ACHN (cell line): ENCODE measurements around the gene CNRIP1.

Source experiments
- DNase-seq: peaks from one replicate; pipeline ENCODE4 v3.0.0-alpha.2; 2015
- in situ Hi-C: cut with HindIII; loops from 2 replicates; pipeline ENCODE4 v1.10.0; 2017; ENCODE audit warnings: low sequenced_read_pairs, low pct_ligation_motif_present, low pct_unique_long_range_greater_than_20kb

CNRIP1 gene

DNA sequence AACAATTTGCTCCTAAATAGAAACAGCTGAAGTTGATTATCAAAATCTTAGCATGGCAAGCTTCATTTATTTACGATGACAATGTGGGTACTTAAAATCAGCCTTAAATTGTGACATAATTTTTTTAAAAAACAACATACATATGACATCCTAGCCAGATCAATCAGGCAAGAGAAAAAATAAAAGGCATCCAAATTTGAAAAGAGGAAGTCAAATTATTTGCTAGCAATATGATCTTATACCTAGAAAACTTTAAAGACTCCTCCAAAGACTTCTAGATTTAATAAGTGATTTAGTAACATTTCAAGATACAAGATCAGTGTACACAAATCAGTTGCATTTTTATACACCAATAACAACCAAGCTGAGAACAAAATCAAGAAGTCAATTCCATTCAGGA, 53.1 kb downstream of the CNRIP1 start:
- DNase-seq: no peak
- in situ Hi-C loops: no loop called here

DNA sequence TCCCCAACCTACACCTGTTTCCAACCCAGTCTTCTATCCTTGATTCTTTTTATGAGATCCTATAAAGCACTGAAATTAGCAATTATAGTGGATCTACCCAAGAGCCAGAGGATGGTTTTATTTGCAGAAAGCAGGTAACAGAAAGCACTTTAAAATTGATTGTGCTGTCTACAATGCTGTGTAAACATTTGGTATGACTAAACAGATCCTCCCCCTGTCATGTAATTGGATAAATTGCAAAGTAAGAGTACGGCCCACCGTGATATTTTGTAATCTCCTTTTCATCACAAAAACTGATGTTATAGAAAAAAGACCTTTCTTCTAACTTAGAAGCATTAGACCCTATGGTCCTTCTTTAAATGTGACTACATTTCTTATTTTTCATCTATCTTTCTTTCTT, 56.1 kb downstream of the CNRIP1 start:
- in situ Hi-C loops: no loop called here
- DNase-seq: no peak

DNA sequence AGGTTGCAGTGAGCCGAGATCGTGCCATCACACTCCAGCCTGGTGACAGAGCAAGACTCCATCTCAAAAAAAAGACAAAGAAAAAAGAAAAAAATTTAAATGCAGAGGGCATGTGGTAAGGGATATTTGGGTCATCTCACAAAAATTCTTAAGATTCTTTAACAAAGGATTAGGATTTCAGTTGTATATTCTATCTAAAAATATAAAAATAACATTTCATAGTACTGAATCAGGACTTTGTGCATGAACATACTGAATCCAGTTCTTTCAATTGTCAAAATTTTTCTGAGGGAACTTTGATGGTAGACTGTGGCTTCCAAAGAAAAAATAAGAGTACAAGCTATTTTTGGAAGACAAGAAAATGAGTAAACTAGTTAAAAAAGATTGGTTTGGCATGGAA, 60.9 kb downstream of the CNRIP1 start:
- in situ Hi-C loops: no loop called here
- no peak for DNase-seq

DNA sequence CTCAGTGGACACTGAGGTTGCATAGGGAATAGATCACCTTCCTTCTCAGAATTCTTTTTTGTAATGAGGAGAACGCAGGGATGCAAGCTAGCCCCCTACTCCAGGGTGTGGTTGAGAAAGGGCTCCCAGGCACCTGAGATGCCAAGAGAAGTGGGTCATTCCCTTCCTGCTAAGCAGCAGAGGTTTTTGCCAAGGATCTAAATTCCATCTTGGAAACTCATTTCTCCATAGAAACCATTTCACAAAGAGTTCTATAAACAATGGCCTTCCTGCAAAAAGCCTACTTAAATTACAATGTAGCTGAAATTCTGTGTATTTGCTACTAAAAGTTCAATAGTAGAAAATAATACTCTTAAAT, 63.7 kb downstream of the CNRIP1 start:
- in situ Hi-C loops: no loop called here
- peak; percentile 29 for DNase-seq

DNA sequence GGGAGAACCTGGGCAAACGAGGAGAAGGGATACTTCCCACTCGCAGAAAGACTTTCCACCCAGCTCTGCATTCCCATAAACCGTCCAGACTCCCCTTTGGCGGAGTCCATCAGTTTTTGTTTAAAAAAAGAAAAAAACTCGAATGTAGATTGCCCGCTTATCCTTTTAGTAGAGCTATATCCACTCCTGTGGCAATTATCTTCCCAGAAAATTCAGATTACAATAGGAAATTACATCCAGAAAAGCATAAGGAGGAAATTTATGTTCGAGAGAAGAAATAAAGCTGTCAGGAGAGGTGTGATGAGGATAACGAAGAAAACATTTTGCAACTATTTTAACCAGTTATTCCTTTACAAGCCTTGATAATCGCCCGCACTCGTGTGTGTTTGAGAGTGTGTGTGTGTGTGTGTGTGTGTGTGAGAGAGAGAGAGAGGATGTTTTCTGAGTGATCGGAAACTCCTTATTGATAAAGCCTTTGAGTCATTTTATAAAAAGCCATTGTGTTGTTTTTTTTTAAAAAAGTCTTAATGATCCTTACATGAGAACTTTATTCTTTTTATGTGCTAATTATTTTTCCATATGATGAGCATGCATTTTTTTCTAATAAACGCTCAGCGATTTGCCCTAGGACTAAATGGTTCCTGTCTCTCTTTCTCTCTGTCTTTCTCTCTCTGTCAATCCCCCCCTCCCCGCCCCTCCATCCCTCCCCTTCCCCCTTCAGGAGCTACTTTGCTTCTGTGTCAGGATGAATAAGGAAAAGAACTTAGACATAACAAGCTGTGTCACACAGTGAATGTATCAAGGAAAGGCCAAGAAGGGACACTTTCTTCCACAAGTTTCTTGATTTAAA, 66.3 kb downstream of the CNRIP1 start:
- DNase-seq: peak; percentile 46
- in situ Hi-C loops: no loop called here

DNA sequence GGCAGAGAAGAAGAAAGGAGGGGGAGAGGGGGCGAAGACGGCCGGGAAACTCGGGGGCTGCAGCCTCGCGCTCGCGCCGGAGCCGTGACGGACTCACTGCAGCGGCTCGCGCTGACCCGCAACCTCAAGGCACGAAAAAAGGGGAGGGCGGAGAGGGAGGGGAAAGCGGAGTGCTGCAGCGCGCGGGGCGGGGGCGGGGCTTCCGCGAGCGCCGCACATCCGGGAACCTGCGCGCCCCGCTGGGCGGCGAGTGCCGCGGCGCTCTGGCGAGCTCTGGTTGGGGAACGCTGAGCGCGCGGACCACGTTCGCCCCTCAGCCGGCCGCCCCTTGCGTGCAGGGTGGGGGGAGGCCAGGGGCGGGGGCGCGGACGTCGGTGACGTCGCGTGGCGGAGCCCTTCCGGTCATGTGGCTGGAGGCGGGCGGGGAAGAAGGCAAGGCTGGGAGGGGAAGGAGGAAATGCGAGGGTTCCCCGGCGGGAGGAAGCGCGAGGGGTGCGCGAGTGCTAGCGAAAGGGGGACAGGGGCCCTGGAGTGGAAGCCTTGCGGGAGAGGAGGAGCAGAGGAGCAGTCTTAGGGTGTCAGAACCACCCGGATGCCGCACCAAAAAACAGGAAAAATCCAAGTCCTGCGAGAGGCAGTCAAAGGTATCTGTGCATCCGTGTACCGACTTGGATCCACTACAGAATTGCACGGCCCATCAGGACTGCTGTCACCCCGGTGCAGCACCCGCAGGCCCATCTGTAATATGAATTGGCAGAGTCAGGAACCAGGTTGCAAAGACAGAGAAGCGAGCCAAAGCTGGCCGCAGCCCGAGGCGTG, 67.1 kb downstream of the CNRIP1 start, which contains the start of gene PPP3R1:
TSS of gene PPP3R1 (minus strand) at position 133 of the 819 bp plus-strand sequence. CDS start 405 bp downstream, outside the sequence.
- in situ Hi-C loops: no loop called here

DNA sequence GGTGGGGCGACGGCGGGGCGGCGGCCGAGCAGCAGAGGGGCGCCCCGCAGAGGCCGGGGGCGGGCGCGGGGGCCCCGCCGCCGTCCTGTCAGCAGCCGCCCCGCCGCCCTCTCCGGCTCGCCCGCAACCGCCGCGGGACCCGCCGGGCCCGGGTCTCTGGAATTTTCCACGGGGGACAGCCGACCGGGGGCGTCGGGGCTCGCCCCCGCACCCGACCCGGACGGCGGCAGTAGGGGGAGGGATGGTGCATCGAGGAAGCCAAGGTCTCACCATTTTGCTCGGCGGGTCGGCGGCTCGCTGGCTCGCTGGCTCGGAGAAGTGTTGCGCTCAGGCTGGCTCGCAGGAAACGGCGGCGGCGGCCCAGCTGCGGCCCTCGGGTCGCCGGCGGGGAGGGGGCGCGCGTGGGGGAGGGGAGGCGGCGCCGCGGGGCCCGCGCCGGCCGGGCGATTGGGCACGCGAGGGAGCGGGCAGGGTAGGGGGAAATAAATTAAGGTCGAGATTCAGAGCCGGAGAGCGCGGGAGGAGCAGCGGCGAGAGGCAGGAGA, 67.8 kb downstream of the CNRIP1 start:
- in situ Hi-C loops: no loop called here
- peak; percentile 29 for DNase-seq

More for the DNA sequence above, 67.1 kb downstream of the CNRIP1 start, which contains the start of gene PPP3R1:
- DNase-seq: peak; percentile 97

DNA sequence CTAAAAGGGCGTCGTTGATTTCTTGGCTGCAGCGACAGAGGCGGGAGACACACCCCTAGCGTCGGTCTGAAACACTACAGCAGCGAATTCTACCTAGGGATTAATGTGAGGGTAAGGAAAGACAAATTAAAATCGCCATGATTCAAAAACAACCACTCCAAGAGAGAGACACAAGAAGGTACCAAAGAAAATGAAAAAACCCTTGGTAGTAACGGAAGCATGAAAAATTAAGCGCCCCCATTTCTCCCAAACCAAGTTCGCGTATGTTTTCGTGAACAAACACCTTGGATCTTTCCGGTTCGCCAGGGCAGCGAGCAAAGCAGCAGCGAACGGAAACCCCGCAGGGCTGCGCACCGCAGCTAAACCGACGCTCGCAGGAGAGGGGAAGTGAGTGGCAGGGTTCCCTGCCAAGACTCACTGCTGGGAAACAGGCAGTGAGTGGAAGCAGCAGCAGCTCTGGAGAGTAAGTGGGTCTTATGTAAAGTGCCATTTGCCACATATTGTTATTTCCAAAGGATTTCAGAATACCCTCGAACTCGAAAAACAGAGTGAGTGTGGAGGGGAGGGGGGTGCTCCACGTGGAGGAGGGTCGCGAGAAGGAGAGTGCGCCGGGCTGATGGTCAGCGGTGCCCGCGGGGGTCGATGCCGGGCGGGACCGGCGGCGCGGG, 68.4 kb downstream of the CNRIP1 start:
- peak; percentile 88 for DNase-seq
- in situ Hi-C loops: no loop called here

DNA sequence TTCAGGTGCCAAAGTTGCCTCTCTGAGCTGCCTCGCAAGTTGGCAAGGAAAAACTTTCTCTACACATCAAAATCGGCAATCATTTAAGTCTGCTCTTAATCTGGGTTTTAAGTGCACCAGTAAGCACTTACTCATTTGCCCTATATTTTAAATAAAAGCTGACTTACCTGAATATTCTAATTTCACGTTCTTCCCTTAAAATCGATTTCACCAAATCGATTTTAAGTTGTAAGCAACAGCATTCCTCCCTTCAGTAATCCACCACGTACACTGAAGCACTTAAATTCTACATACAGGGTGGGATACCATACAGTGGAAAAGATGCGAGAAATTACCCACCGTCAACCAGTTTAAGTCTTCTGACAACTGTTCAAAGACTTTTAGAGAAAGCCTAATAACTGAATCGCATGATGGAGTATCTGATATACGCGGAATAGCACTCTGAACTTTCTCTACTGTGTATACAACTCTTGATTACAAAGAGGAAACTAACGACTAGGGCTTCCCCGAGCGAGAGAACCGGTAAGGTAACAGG, 69.0 kb downstream of the CNRIP1 start:
- no peak for DNase-seq
- in situ Hi-C loops: no loop called here

DNA sequence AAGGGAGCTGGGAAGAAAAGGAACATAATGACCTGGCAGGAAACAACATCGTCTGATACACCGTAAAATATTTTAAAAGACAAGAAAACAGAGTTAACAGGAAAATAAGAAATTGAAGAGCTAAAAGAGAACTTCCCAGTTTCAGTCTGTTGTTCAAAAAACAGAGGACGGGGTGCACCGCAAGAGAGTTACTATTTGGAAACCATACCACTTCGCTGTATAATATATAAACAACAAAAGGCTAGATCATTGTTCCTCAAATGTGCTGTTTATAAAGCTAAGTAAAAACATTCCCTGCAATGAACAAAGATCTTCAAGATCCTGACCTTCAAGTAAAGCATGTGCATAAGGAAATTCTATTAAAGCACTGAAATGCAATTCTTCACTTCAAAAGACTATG, 69.6 kb downstream of the CNRIP1 start:
- in situ Hi-C loops: no loop called here
- DNase-seq: no peak

DNA sequence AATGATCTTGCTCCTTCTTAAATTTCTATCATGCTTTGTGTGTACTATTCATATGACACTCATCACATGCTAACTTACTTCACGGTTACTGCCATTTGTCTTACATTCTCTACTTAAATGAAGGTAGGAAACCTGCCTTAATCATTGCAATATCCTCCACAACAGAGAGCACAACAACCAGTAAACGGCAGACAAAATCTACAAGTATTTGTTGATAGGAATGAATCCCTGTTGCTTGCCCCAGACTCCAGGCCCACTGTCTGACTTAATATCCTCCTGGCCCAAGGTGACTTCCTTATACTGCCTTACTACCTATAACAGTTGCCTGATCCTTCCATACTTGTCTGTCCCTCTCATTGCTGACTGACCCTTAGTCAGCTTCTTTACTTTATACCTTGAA, 70.9 kb downstream of the CNRIP1 start:
- DNase-seq: no peak
- in situ Hi-C loops: no loop called here

DNA sequence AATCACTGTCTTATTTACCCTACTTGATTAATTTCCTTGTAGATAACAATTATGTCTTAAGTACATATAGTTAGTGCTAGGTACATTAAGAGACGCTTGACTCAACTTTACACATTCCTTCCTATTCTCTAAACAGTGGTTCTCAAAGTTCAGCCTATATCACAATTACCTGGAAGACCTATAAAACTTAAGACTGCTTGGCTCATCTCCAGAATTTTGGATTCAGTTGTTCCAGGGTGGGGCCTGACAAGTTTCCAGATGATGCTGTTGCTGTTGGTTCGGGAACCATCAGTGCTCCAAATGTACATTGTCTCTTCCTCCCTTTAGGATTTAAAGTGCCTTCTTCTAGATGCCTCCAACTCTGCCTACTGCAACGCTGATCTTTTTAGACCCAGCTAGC, 71.4 kb downstream of the CNRIP1 start:
- in situ Hi-C loops: no loop called here
- no peak for DNase-seq

DNA sequence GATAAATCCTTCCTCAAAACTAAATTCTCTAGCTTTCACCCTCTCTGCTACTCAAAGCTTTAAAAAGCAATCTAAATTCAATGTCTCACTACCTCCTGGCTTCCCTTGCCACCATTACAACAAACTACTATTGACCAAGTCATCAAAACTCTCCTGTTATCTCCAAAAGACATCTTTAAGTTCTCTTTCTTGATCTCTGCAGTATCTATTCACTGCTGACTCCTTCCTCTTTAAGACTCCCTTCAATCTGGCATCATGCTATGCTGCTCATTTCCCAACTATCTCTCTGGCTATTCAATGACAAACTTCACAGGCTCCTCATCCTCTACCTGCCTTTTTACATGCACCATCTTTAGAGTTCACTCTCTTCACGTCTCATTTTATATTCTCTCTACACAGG, 73.4 kb downstream of the CNRIP1 start:
- no peak for DNase-seq
- in situ Hi-C loops: no loop called here

DNA sequence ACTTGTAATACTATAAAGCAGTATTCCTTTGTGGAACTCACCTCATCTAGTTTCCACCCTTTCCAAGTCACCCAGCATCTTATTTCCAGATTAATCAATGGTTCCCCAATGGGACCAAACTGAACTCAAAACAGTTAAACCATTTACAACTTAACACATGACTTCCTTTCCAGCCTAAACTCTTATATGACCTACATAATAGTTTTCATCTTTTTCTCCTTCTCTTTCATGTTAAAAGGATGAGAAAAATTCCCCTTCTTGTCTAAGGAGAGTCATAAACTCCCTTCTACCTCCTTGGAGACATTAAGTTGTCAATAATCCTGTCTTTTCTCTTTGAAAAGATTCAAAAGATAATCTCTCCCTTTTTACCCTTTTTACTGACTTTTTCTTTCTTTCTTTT, 74.1 kb downstream of the CNRIP1 start:
- DNase-seq: no peak
- in situ Hi-C loops: no loop called here

DNA sequence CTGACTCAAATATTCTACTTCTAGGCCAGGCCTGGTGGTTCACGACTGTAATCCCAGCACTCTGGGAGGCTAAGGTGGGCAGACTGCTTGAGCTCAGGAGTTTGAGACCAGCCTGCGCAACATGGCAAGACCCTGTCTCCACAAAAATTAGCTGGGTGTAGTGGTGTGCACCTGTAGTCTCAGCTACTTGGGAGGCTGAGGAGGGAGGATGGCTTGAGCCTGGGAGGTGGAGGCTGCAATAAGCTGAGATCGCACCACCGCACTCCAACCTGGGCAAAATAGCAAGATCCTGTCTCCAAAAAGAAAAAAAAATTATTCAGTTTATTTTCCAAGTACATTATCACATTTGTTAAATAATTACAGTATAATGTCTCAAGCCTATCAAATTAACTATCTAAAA, 74.7 kb downstream of the CNRIP1 start:
- no peak for DNase-seq
- in situ Hi-C loops: no loop called here

DNA sequence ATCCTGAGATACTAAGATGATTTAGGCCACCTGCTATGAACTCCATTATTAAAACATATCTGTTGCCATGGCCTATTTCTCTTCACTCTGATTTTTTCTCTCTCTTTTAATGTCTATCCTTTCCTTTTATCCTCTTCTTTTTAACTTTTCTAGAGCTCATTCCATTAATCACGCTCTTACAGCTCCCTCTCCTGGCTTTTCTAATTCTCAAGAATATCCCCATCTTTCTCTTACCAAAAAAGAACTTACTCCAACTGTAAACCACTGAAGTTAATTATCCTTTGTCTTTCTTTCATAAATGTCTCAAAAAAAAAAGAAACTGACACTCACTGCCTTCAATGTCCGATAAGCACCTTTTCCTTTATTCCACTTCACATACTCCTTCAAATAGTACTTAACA, 75.3 kb downstream of the CNRIP1 start:
- peak; percentile 13 for DNase-seq
- in situ Hi-C loops: no loop called here
